HG03354 (cell line): ENCODE data around the gene IMPG2.

Source experiments
- ATAC-seq: cut with Tn5 transposase; IDR thresholded peaks from one replicate; pipeline ENCODE4 v1.9.1; 2021; ENCODE audit warnings: mild to moderate bottlenecking; ENCODE audit not compliant: unreplicated experiment, poor library complexity, severe bottlenecking

The IMPG2 gene

DNA sequence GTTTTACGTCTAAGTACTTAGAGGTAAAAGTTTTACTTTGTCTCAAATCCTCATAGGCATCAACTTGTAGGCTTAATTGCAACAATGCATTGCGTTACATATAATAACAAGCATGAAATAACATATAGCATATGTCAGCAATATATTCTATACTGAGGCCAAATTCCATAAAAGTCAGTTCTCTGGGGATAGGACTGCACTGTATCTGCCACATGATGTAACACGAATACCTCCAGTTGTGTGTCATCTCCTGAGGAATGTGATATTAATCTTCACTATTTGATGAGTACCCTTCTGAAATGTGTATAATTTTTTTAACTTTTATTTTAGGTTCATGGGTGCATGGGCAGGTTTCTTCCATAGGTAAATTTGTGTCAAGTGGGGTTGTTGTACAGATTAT is 126.4 kb downstream of the IMPG2 start:
- no peak for ATAC-seq

DNA sequence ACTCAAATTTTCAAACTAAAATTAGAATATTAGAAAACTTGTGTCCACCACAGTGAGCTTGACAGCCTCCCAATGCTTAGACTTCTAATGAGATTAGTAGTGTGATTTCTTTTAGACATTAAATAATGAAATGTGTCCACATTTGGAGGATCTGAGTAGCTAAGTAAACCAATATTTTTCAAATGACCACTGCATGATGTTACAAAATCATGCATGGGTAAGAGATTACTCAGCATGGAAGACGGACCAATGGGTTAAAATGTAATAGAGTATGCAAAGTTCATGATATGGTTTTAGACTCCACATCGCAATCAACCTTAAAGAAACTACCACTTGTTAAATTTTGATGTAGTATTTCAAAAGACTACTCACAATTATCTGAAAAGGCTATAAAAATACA is 130.6 kb downstream of the IMPG2 start:
- no peak for ATAC-seq

DNA sequence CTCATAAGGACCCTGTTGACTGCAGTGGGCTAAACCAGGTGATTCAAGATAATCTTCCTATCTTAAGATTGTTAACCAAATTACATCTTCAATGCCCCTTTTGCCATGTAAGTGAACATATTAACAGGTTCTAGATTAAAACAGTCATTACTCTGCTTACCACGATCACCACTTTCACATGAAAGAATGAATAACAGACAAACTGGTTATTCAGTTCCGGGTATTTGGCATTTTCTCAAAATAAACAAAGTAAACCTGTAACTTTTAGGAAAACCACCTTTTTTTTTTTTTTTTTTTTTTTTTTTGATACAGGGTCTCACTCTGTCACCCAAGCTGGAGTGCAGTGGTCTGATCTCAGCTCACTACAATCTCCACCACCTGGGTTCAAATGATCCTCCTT is 131.2 kb downstream of the IMPG2 start:
- ATAC-seq, result no peak

DNA sequence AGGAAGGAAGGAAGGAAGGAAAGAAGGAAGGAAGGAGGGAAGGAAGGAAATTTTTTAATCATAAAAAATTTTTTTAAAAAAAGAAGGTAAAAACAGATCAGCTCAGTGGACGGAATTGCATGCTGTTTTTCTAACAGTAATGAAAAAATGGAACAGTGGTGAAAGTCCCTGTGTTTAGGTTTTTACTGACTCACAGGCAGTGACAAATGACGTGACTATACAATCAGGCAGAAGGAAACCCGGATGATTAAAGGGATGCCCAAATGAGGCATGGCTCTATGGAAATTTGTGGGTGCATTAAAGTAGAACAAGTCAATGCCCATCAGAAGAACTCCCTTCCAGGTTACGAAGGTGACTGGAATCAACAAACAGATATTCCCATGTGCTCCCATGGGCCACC is 135.0 kb downstream of the IMPG2 start:
- ATAC-seq, result no peak

DNA sequence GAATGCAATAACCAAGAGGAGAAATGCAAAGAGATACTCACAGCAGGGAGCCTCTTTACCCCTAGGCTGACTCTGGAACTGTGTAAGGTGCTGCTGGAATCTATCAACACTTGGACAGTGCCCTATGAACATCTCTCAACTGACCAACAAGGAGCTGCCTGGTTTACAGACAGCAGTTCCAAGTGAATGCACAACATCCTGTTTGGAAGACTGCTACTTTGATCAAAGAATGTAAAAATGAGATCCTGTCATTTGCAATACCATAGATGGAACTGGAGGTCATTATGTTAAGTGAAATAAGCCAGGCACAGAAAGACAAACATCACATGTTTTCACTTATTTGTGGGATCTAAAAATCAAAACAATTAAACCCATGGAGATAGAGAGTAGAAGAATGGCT is 136.3 kb downstream of the IMPG2 start:
- ATAC-seq, result no peak

DNA sequence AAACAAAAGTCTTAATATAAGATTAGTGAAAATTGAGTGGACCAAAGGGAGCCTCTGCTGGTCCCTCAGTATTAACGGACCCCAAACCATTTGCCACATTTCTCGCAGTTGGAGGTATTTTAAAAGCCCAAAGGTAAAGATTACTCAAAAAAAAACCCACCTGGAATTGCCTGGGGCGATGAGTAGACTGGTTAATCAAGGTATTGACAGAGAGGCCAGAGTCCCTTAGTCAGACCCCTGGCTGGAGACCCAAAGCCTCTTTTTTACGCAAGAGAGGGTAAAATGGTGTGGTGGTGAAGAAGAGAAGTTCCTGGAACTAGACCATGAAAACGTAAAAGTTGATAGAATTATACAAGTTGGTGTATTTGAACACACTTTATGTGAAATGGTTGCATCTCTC is 137.2 kb downstream of the IMPG2 start:
- no peak for ATAC-seq

DNA sequence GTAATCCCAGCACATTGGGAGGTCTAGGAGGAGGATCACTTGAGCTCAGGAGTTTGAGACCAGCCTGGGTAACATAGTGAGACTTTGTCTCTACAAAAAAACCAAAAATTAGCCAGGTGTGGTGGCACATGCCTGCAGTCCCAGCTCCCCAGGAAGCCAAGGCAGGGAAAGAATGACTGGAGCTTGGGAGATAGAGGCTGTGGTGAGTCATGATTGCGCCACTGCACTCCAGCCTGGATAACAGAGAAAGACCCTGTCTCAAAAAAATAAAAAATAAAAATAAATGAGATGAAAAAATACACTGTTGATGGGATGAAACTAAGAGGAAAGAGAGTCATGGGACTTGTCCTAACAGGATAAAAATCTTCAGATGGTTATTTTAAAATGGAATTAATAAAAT is 137.6 kb downstream of the IMPG2 start:
- no peak for ATAC-seq

DNA sequence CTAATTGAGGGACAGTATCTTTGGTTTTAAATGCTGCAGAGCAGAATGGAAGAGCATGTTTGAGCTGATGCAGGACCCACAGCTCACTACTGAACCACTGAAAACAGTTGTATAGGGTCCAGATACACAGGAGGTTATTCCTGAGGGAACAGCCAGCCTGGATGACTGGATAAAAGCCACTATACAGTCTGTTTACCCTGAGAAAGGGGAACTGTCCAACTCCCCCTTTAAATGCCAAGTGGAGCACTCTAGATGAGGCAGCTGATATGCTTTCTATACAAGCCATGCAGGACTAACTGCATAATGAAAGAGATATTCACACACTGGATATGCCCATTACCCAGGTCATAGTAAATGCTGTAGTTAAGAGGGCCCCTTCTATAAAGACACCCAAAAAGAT is 138.6 kb downstream of the IMPG2 start:
- no peak for ATAC-seq

DNA sequence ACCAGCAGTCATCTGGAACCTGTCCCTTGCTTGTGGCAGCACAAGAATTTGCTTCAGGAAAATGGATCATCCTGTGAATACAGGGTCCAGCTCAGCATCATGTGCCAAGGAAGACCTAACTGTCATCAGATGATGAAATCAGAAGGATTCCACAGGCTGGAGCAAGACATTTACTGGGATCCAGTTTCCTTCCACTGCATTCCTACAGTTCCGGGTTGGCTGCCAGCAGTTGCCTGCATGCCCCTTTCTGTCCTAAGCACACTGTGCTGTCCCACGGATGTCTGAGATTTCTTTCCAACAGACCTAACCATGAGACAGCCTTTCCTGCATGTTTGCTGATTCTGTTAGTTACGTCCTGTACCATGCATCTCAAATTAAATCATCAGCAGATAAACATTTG is 140.7 kb downstream of the IMPG2 start:
- ATAC-seq, result no peak

DNA sequence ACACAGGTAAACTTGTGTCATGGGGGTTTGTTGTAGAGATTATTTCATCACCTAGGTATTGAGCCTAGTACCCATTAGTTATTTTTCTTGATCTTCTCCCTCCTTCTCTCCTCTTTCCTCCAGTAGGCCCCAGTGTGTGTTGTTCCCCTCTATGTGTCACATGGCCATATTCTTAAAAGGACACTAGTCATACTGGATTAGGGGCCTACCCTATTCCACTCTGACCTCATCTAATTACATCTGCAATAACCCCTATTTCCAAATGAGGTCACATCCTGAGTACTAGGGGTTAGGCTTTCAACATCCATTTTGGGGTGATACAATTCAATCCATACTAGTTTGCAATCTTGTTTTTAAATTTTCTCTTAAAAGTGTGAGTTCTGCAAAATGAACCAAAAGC is 142.8 kb downstream of the IMPG2 start:
- no peak for ATAC-seq
